Stimulated activated CD4-positive, alpha-beta T cell treated with anti-CD3 and anti-CD28 coated beads, Interleukin-2, amount 100 ng/mL, for 4 hours (primary cell): ENCODE data around the gene ITPRID1.

ENCODE experiments used
- DNase-seq: peaks from one replicate; pipeline ENCODE4 v3.0.0-alpha.2; 2020; ENCODE audit warnings: low read depth

The ITPRID1 gene

DNA sequence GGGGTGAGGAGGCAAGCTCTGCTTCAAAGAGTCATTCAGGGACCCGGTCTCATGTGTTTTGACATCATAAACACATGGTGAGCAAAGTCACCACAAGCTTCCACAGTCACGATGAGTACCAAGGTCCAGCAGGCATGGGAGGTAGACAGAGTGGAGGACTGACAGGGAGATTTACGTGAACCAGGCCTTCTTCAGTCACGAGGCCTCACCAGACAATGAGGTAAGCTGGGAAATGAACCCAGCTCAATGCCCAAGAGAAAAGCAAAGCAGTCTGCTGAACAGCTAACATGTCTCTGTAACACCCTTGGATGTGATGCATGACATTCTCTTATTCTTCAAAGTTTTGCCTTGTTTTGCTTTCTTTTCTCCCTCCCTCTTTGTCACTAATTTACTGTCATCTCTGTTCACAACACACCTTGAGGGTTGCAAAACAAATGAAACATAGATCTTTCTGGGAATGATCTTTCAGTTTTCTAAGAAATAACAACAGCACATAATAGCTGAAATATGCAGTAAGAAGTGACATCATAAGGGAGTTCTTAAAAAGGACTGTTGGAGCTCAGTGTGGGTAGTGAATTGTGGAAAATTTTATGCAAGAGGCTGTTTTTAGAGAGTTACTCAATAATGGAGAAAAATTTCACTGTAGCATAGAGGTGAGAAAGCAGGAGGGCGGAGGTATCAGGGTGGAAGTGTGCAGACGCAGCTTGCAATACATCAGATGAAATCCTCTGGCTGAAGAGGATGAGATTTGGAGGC lies 182.1 kb downstream of the ITPRID1 start:
- no peak for DNase-seq

DNA sequence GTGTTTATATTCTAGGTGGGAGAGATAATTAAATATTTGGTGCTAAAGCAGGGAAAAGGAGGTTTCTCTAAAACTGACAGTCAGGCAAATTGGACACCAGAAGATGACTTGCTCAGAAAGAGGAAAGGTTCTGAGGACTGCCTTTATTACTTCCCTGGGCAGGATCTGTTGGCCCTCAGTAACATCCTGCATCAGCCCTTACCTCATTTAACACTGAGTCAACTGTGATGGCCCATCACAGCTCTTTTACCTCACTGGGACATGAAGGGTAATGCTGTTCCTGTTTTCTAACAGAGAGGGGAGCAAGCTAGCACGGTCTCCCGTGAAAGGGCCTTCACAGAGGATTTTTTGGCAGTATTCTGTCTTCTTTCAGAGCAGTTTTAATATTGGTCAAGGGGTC lies 185.2 kb downstream of the ITPRID1 start:
- DNase-seq = no peak

DNA sequence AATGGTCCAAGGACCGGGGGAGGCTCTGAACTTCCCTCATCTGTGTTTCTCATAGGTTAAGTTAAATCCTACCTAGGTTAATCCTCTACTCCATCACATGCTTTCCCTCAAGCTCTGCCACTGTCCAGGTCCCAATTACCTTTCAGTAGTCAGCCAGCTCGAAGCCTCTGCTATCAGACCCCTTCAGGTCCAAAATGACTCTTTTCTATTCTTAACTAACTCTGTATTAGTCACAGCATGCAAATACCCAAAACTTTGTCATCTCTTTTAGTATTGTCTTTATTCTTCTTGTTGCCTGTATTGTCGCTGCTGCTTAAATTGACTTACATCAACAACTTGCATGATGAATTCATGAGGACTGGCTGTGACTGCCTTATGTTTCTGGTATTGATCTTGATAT lies 188.5 kb downstream of the ITPRID1 start:
- no peak for DNase-seq

- no peak for DNase-seq
Measured at GRCh38 chr7:31705377-31705776, 191.5 kb downstream of the ITPRID1 start.

DNA sequence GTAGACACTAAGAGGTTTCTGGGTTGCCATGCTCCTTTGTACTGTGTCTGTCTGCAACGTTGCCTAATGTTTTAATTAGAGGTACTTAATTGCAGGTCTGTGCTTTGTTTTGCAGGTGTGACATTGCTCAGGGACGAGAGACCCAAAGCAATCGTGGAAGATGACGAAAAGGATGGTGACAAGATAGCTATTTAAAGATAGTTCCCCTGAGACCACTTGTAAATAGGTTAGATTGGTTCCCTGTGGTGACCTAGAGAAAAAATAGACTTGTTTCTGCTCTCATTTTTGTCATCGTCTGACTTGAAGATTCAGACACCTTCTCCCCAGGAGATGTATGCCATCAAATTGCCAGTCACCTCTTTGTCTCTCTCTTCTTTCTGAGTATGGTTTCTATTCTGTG lies 193.2 kb downstream of the ITPRID1 start:
- DNase-seq = no peak
